HG02642 (cell line): ENCODE results near the gene FOSB.
A peak's percentile ranks its signal among the peaks of the same experiment; 100 is the strongest.

Source experiments
- ATAC-seq: cut with Tn5 transposase; IDR thresholded peaks from one replicate; pipeline ENCODE4 v1.9.1; 2021; ENCODE audit warnings: mild to moderate bottlenecking; ENCODE audit not compliant: unreplicated experiment, poor library complexity

Gene FOSB

DNA sequence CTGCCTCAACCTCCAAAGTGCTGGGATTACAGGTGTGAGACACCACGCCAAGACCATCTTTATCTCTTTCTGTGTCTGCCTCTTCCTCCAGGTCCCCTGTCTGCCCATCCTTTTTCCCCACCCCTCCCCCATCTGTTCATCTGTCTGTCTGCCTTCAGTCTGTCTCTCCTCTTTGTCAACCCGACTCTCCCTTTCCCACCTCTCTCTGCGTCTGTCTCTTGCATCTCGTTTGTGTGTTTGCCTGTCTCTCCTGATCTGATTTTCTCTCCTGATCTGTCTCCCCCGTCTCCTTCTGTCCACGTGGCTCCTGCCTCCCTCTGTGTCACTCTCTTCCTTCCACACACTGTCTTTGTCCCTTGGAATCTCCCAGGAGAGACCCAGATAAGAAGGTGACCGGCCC lies 49.4 kb downstream of the FOSB start:
- ATAC-seq: no peak

DNA sequence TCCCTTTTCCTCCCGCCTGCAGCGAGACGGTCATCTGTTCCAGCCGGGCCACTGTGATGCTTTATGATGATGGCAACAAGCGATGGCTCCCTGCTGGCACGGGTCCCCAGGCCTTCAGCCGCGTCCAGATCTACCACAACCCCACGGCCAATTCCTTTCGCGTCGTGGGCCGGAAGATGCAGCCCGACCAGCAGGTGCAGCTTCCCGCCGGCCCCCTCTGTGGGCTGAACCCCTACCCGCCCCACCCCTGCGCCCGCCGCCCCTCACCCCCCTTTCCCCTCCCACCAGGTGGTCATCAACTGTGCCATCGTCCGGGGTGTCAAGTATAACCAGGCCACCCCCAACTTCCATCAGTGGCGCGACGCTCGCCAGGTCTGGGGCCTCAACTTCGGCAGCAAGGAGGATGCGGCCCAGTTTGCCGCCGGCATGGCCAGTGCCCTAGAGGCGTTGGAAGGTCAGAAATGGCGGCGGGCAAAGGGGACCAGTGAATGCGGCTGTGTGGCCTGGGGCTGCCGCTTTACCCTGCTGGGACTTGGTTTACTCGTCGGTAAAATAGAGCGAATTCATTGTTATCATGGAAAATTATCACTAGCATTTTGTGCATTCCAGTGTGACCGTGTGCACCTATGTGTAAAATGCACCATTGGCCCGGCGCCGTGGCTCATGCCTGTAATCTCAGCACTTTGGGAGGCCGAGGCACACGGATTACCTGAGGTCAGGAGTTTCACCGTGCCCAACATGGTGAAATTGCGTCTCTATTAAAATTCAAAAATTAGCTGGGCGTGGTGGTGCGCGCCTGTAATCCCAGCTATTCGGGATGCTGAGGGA lies 50.1 kb downstream of the FOSB start:
- ATAC-seq: no peak

GRCh38 chr19:45518469-45518826 lies 50.7 kb downstream of the FOSB start:
- no peak for ATAC-seq

DNA sequence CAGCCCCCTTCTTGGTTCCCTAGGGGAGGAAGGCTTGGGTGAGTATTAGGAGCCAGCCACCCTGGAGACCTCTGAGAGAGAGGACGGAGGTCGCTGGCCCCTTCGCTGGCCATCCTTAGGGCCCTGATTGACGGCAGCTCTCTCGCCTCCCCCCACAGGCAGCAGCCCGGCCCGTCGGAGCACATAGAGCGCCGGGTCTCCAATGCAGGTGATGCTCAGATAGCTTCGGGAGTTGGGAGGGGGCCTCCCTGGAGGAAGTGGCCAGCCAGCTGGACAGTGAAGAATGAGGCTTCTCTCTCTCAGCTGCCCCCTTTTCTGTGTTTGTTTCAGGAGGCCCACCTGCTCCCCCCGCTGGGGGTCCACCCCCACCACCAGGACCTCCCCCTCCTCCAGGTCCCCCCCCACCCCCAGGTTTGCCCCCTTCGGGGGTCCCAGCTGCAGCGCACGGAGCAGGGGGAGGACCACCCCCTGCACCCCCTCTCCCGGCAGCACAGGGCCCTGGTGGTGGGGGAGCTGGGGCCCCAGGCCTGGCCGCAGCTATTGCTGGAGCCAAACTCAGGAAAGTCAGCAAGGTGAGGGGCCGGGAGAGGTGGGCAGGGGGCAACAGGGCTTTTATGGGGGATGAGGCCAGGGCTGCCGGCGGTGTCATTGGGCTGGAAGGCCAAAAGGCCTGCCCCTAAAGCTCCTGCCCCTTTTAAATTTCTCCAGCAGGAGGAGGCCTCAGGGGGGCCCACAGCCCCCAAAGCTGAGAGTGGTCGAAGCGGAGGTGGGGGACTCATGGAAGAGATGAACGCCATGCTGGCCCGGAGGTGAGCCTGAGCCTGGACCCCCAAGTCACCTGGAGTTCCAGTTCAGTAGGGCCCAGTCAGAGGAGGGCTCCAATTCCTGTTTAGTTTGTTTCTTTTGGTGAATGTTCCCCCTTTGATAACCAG lies 54.5 kb downstream of the FOSB start:
- no peak for ATAC-seq

DNA sequence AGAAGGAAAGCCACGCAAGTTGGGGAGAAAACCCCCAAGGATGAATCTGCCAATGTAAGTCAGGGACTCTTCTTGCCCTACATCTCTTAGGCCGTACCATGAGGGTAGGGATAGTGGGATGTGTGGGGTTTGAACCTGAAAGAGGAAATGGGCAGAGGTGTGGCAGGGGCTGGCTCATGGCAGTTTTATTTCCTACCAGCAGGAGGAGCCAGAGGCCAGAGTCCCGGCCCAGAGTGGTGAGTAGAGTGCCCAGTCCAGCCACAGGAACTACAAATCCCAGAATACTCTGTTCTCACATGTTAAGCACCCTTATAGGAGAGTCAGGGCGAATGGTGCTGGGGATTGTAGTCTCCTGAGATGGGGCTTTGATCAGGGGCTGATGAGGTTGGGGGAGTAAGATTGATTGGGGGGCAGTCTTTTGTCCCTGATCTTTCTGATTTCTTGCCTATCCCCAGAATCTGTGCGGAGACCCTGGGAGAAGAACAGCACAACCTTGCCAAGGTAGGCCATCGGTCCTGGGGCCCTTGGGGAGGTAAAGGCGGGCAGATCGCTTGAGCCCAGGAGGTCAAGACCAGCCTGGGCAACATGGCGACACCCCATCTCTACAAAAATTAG lies 56.0 kb downstream of the FOSB start:
- ATAC-seq: peak; percentile 84

- ATAC-seq: no peak
These were observed 56.9 kb downstream of the FOSB start for GRCh38 chr19:45524575-45525129.
